Hematopoietic multipotent progenitor cell treated with erythropoietin and hydrocortisone succinate and interleukin-3 and kit ligand, for 6 days (in vitro differentiated cells): ENCODE results near the gene SERPINH1.
"Not testable (repeated sequence)": the region's sequence is repeated elsewhere in the genome, so short reads cannot be mapped to it uniquely, and the experiment has no call there.

Experiments used
- DNase-seq: peaks from one replicate; pipeline ENCODE4 v3.0.0-alpha.2; 2015

The SERPINH1 gene

DNA sequence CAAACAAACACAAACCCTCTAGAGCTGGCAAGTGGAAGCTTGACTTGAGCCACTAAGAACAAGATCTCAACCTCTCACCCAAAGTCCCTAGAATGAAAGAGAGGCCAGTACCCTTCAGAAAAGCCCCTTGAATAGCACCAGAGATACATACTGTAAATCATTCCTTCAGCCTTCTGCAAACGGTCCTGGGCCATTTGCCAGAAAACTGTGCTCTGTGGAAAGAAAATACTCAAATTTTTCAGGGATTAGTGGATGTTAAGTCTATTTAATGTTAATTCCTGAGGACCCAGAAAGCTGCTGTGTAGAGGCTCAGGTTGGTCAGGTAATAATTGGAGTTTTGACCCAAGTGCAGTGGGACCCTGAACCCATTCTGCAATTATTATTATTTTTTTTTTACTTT is 16.9 kb downstream of the SERPINH1 start:
- no peak for DNase-seq

DNA sequence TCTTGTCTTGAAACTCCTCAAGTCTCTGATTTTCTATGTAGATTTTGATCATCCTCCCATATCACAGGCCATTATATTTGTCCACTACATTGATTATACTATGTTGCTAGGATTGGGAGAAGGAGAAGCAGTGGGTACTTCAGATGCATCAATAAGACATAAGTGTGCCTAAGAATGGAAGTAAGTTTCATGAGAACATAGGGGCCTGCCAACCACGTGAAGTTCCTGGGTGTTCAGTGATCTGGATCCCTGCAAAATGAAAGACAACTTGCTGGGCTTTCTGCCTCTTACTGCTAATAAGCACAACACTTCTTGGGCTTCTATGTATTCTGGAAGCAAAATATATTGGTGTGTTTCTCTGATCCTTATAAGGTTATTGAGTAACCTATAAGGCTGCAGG is 17.8 kb downstream of the SERPINH1 start:
- no peak for DNase-seq

- no peak for DNase-seq
Observed at GRCh38 chr11:75582506-75582894, 20.4 kb downstream of the SERPINH1 start.

GRCh38 chr11:75582895-75583717 is 21.1 kb downstream of the SERPINH1 start:
- peak; percentile 81 for DNase-seq

DNA sequence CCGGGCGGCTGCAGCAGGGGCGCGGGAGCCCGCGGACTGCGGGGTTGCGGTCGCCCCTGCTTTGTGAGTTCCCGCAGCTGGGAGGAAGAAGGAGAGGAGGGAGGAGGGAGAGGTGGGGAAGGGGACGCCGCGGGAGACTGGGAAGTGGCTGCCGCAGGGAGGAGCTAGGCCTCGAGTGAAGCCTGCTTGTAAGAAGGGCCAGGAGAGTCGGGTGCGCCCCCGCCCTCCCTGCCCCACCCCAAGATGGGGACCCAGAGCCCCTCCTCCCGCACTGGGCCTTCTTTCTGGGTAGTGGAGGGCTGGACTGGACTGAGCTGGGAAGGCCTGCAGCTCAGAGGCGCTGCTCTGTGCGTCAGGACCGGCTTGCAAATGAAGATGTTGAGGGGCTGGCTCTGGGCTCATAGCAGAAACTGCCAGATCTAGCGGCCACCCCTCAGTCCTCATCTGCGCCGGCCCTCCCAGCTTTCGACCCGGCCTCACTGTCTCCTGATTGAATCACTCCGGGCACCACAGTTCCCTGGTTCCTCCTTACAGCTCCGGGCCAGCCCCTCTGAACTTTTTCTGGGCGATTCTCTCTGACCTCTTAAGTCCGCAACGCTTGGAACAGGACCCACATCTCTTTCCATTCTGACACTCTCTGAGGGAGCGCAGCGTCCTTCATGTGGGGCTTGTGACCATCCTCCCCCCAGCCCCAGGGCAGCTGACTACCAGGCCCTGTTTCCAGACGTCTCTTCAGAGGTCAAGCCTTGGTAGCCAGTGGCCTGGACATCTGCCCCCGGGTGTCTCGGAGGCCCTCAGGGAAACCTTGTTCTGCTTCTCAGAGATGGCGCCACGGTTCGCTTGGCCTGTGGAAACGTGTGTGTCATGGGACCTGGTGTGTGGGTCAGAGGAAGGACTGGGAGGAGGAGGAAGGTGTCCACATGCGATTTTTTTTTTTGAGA is 21.9 kb downstream of the SERPINH1 start:
- peak; percentile 69 for DNase-seq

GRCh38 chr11:75584659-75585292 is 22.7 kb downstream of the SERPINH1 start:
- not testable (repeated sequence) for DNase-seq

- no peak for DNase-seq
Observed at GRCh38 chr11:75585293-75585670, 23.2 kb downstream of the SERPINH1 start.

DNA sequence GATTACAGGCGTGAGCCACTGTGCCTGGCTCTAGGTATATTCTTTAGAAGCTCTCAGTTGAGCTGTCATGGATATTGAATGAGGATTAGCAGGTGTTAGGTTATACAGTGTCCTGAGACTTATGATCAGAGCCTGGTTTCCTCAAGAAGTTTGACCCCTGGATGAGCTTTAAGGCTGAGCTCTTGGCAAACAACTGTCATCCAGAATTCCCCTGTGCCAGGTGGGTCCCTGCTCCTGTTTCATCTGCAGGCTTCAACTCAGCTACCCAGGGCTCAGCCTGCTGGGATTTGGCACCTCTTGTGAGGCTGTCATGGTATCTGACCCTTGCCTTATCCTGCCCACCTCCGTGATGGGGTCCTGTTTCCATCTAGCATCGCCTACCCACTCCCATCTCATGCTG is 24.3 kb downstream of the SERPINH1 start:
- DNase-seq: no peak

DNA sequence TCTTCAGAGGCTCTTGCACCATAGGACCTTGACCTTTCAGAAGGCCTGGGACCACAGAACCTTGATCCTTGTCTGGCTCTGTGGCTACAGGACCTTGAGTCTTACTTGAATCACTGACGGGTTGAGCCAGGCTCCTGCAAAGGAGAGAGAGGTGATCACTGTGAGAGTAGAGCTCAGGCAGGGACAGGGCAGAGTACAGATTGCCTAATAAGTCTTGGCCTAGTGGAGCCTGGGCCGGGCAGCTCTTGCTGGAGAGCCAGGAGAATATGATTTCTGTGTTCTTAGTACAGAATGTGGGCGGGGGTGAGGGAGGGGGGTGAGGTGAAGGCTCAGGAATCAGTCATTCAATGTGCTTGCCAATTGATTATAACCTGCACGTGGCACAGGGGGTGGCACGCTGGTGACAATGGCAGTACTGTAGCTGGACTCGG is 26.0 kb downstream of the SERPINH1 start:
- DNase-seq: no peak

DNA sequence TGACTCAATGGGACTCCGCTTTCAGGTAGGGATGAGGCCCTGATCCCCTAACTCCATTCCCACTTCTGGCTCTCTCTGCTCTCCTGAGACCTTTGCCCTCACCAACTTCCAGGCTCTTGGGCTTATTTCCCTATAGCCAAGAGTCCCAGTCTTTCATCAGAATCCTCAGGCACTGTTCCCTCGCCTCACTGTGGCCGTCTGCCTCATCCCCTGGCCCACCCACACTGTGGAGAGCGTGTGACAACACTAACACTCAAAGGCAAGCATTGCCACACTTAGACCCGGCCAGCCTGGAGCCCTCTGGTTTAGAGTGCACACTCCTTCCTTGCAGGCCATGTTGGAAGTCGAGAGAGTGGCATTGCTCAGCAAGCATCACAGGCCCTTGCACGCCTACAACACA is 27.0 kb downstream of the SERPINH1 start:
- DNase-seq: no peak

GRCh38 chr11:75589933-75590332 is 27.9 kb downstream of the SERPINH1 start:
- peak; percentile 98 for DNase-seq

DNA sequence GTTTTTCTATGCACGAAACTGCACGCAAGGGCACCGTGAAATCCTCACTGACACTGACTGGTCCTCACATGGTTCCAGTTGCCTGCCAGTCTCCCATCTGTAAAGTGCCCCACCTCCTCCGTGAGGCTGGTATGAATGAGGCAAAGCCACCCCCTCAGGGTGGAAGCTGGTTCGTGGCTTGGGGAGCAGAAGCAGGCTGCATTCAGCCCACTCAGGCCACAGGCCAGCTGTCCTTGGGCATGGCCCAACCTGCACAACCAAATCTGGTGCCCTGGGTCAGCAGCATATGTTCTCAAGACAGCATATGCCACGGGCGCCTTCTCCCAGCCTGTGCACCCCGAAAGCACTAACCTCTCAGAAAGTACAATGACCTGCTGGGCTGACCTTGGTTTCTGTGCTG is 29.3 kb downstream of the SERPINH1 start:
- DNase-seq: peak; percentile 35

GRCh38 chr11:75591966-75592365 is 29.9 kb downstream of the SERPINH1 start:
- DNase-seq: no peak

GRCh38 chr11:75592715-75593114 is 30.7 kb downstream of the SERPINH1 start:
- DNase-seq: no peak

DNA sequence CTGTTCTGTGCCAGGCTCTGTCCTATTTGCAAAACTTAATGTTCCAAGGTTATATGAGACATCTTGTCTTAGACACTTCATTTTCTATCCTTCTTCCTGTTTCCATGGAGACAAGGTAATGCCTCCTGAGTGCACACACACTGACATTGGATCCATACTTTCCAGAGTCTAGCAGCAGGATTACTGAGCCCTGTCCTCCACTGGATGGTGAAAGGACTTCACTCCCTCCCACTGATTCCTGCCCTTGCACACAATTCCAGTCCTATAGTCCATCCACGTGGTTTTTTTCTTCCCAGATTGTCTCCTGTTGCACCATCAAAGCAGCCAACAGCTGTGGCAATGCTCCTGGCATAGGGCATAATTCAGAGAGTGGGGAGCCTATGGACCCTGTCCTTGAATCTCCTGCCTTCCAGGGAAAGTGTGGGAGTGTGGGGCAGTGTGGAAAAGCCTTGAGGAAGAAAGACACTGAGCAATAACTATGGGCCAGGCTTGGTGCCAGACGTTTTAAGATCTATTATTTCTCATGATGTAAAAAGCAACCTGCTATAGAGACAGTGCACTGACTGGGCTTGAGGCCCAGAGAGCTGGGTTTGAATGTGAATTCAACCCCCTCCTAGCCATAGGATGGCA is 31.3 kb downstream of the SERPINH1 start:
- DNase-seq: no peak

GRCh38 chr11:75594211-75594610 is 32.2 kb downstream of the SERPINH1 start:
- no peak for DNase-seq

- peak; percentile 76 for DNase-seq
Observed at GRCh38 chr11:75595429-75595828, 33.4 kb downstream of the SERPINH1 start.

DNA sequence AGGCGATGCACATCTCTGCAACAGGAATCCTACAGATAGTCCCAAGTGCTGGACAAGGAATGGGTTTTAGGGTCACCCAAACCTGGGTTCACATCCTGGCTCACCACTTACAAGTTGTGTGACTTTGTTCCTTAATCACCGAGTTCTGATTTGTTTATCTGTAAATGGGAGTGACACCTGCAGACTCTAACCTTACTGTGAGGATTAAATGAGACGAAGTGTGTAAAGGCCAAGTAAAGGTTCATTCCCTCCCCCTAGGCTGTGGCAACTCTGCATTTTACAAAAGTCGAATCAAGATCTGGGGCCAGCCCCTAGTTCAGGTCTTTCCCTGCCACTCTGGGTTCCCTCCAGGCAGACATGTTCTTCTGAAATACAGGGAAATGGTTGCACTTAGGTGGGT is 34.9 kb downstream of the SERPINH1 start:
- no peak for DNase-seq

- DNase-seq: peak; percentile 79
Observed at GRCh38 chr11:75597636-75598035, 35.6 kb downstream of the SERPINH1 start.

- no peak for DNase-seq
Observed at GRCh38 chr11:75598264-75598663, 36.2 kb downstream of the SERPINH1 start.

GRCh38 chr11:75598900-75599299 is 36.8 kb downstream of the SERPINH1 start:
- DNase-seq: no peak

DNA sequence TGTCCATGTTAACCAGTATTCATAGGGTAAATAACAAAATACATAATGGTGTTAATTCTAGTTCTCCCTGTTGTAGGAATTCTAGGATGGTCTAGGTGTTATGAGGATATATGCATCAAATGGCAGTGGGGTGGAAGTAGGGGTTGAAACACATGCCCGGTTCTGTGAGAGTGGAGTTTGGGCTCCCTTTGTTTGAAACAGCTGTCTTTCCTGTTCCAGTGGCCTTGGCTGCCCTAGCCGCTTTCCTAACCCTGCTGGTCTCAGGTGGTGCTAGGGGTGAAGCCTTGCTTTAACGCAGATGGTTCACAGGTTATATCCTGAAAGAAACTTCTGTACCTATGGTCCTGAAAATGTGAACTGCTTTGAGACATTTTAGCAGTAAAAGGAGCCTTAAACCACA is 38.3 kb downstream of the SERPINH1 start:
- DNase-seq: no peak

GRCh38 chr11:75601494-75601893 is 39.4 kb downstream of the SERPINH1 start:
- no peak for DNase-seq
